HG02973 (cell line): Measurements from ENCODE around the gene PDE7B.

Source experiments
- ATAC-seq: cut with Tn5 transposase; IDR thresholded peaks from one replicate; pipeline ENCODE4 v1.9.1; 2021; ENCODE audit warnings: moderate library complexity; ENCODE audit not compliant: unreplicated experiment

Gene PDE7B

DNA sequence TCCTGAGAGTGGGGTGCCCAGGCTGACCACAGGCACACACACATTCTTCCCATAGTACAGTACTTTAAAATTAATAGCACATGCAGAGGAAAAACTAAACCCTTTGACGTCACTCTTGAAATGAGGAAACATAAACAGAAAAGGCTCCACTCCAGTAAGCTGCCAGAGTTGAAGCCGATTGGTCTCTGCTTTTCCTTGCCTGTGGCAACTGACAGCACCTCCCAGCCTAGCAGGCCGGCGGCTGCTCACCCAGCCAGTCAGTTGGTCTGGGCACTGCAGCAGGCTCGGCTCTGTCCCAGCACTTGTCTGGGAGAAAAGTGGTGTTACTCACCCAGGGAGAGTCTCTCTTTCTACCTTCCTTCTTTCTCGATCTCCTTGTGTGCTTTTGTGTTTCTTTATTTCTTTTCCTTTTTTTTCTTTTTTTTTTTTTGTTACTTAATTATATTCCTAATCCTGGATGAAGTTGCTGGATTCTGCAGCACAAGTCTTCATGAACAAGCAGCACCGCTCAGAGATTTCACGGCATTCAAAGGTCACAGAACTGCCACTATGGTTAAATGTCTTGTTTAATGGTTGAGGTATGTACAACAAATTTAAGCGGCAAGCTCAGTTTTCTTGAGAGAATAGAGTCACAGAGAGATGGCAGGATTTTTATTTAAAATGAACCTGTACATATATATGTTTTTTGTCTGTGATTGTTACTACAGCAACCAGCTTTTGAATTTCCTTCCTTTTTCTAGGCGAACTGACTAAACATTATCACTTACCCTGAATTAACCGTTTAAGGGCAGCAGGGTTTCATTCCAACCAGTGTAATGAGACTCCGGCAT lies at the start of gene PDE7B:
TSS of gene PDE7B (plus strand) at position 260 of the 830 bp plus-strand sequence.
- peak; percentile 76 for ATAC-seq

DNA sequence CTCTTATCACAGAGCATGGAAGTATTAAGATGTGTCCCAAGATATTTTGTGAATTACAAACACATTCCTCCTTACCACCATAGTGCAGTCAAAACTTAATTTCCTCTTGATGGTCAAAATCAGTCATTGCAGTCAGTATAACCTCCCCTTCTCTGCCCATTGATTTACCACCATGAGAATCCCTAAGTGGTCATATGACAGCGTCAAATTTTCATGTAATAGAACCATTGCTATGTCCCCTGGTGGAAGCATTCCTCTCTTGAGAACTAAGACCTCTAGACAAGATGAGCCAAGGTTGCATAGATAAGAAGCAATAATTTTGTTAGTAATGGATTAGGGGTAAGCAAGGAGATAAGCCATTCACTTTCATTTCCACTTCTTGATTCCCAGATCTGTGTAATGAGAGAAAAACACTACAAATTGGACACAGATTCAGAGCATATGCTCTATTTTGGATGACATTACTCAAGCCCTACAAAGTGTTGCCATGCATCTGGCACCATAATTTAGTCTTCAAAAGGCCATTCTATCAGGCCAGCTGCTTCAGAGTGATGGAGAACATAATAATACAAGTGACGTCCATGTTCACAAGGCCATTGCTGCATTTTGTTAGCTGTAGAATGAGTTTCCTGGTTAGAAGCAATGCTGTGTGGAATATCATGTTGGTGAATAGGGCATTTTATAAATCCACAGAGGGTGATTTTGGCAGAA lies 49.6 kb upstream of the PDE7B start:
- no peak for ATAC-seq

GRCh38 chr6:135810486-135810885 lies 41.0 kb upstream of the PDE7B start:
- no peak for ATAC-seq

DNA sequence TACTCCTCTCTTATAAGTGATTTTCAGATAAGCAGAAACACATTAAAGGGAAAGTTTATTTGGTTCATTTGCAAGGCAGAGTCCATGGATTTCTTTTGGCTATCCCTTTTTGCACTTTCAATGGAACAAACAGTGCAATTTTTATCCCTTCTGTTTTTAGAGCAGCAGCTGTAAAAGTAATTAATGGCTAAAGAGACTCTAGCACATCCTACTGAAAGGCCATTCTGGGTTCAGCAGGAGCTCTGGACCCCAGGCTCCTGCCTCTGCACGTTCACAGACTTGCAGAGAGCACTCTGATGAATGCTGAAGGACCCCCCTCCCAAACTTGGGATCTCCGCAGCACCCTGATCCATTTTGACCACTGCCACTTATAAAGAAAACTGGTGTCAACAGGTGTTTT lies 40.3 kb upstream of the PDE7B start:
- no peak for ATAC-seq

- ATAC-seq: no peak
These were observed 39.6 kb upstream of the PDE7B start for GRCh38 chr6:135811644-135812526.

DNA sequence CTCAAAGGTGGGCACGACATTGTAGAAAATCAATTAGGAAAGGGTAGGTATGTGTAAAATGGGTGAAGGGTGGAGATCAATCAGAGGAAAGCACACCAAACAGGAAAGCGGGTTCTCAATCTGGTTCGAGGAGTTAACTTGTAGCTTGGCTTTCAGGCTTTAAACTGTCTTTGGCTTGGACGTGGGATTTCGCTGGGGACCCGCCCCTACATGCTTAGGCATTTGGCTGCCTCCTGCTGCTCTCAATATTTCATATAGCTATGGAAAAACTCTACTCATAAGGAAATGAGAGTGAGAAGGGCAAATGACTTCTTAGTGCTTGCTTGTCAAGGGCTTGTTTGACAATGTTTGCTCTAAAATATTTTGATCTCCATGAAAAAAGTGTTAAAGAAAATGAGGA lies 38.1 kb upstream of the PDE7B start:
- ATAC-seq: no peak

DNA sequence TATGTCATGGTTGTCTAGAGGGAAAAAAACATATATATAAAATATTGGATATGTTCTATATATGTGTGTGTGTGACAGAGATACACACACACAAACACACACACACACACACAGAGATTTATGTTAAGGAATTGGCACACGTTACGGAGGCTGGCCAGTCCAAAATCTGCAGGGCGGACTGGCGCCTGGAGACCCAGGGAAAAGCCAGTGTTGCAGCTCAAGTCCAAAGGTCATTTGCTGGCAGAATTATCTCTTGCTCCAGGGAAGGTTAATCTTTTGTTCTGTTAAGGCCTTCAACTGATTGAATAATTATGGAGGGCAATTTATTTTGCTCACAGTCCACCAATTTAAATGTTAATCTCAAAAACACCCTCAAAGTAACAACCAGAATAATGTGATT lies 37.5 kb upstream of the PDE7B start:
- ATAC-seq: no peak

- ATAC-seq: no peak
These were observed 36.3 kb upstream of the PDE7B start for GRCh38 chr6:135815216-135815615.

GRCh38 chr6:135817035-135817434 lies 34.5 kb upstream of the PDE7B start:
- no peak for ATAC-seq

DNA sequence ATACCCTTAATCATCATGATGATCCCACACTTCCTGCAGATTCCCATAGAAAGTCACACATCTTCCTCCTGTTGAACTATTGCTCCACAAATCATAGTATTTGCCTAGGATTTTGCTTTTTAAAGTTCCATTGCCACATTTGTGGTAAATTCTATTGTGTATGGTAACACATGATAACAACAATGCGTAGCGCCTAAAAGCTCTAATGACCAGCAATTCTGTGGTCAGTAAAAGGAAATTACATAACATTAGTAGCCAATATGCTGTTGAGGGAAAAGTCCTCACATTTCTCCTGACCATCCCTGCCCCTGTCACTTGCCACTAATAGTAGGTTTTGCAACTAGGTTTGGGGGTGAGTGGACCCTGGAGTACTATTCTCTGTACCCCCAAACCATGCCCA lies 31.8 kb upstream of the PDE7B start:
- no peak for ATAC-seq

DNA sequence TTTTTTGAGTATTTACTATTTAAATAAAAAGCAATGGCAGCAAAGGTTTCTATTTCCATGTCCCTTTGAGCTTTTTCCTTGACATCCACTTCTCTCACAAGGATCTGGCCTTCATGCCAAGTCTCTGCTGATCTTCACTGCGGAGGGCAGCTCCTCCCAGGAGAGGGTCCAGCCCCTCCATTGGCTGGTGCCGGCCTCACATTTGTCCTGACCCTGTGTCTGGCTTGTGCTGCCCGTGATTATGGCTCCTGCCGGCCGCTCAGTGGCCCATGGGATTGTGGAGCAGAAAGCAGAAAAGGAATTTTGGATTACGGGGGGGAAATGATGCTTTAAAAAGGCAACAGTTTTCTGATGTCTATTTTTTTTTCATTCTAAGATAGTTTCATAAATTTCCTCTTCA lies 31.2 kb upstream of the PDE7B start:
- ATAC-seq: no peak

DNA sequence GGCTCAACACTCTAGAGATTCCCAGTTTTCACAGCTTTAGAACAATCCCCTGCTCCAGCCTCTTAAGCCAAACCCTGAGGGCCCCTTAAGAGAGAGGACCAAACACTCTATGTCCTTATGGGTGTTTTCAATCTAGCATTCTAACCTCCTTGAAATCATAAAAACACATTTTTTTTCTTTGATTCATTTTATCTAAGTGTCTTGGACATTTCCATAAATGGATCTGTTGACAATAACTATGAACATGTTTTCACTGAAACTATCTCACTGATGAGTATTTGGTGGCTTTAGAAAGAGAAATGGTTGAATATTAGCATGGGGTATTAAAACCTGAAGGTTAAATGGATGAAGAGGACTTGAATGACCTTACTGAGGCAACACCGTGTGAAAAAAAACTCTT lies 27.6 kb upstream of the PDE7B start:
- no peak for ATAC-seq

DNA sequence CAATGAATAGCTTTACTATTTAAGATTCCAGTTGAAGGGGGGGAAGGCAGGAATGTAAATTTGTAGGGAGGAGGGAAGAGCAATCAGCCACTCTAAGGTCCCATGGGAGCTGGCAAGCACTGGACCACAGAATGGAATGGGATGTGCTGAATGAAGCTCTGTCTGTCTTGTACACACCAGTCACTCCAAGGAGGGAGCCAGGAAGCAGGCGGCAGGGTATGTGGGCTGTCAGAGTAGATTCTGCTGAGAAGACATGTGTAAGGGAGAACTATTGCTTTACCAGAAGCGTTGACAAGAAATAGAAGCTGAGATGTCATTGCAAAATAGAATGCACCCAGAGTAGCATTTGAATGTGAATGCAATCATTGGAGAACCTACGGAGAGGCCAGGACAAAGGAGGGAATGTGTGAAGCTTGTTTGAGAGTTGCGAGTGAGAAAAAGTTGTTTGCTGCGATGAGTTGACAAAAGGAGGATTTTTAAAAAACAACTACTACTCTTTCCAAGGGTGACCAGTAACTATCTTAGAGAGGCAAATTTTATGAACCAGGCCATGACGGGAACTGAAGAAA lies 25.2 kb upstream of the PDE7B start:
- ATAC-seq: no peak

DNA sequence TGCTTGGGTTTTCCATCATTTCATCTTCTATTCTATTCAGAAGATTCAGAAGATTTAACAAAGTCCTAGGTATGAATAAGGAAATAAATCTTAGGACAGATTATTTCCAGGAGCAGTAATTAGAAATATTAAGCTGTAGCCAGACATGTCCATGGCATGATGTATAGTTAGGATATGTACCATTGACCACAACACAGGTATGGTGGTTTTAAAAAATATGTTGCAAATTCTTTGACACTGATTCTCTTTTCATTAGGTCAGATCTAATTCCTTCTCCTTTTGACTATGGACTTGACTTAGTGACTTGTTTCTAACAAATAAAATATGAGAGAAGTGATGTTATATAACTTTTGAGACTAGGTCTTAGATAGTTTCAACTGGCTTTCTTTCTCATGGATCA lies 23.5 kb upstream of the PDE7B start:
- no peak for ATAC-seq

DNA sequence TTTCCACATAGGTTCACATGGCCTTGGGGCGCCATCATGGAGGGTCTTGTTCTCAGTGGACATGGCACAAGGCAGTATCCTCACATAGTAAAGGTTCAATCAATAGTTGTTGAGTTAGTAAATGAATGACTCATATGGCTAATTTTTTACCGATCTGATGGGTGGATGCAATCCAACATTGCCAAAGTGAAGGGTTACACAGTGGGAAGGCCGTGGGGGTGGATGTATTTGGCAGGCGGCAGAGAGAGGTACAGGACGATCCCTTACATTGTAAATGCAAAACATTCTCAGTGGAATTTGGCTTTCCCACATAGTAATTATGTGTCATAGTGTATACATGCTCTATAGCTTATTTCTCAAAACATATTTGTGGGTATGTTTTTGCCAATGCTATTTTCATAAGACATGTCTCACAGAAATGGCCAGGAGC lies 21.0 kb upstream of the PDE7B start:
- ATAC-seq: no peak

DNA sequence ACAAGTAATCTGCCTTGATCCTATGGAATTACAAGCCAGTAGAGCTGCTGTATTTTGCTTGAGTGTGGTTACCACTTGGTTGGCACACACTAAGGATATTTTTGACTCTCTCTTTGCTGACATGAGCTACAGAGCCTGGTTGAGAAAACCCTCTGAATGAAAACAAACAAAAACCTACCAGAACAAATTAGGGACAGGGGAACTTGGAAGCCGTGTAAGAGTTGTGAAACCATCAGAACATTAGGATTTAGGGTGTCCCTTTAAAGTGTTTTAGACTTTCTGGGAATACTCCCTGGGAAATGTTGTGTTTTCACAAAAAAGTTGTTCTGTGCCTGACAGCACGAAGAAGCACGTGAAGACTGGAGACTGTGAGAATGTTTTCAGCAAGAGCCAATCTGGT lies 20.5 kb upstream of the PDE7B start:
- no peak for ATAC-seq

- no peak for ATAC-seq
These were observed 19.3 kb upstream of the PDE7B start for GRCh38 chr6:135832166-135832565.

DNA sequence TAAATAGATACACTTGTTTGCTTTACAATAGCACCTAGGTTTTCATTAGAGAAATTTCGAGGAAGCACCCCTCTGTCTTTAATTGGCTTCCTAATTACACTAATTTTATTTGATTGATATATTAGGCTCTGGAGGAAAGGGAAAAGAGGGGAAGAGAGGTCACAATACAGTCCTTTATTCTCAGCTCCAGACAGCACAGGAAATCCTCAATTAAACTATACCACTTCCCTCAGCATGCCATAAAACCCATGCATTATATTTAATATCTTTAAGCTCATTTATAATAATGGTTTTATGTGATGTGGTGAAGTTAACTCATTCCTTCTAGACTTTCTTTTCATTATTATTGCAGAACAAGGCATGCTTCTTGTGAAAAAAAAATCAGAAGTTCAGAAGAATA lies 17.7 kb upstream of the PDE7B start:
- no peak for ATAC-seq

DNA sequence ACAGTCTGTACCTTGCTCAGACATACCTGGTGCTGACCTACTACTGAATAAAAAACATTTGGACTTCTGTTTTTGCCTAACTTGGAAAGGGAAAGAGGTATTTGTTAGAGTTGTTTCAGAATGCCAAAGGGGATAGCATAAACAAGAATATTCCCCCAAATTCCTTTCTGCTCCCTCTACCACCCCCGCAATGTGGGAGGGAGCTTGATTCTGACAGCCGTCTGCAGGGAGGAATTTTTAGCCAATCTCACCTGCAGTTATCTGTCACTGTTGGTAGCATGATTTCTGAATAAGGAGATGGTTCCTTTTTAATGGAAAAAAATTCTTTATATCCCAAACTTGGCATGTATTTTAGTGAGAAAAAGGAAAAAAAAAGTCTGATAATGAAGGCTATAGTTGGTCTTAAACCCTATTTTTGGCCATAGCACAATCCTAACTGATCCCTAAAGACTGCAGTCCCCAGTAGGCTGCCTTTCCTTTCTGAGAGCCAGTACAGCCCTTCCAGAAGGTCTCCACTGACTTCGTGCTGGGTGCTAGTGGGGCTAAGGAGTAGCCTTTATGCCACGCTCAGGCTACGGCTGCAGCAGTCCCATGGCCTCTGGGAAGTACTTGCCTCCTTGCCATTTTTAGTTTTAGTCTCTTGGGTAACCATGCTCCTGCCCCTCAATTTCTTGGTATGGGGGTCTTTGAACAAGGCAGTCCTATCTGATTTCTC lies 13.6 kb upstream of the PDE7B start:
- ATAC-seq: no peak

DNA sequence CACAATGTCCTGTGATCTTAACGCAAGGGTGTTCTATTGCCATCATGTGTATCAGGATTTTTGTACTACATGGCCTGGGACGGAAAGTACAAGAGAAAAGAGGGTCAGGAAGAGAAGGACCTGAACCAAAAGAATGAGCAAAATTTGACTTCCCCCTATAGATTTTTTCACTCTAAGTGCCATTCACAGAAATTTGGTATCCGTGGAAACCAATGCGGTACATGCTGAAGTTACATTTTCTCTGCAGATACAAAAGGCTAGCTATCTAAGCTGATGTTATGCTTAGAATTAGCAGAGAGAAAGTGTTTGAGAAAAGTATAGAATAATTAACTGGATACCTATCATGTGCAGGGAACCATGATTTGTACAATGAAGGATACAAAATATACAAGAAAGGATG lies 12.4 kb upstream of the PDE7B start:
- ATAC-seq: no peak
